Astrocyte (in vitro differentiated cells and primary cell): ENCODE data around the gene CIPC.

Source experiments
- EZH2 ChIP-seq: IDR thresholded peaks from 2 replicates; pipeline ENCODE4 v1.6.1; 2012; ENCODE audit warnings: mild to moderate bottlenecking, low read length, inconsistent platforms; ENCODE audit not compliant: insufficient read depth
- TF ChIP-seq, protein P1 (sequence below): IDR thresholded peaks from 2 replicates; pipeline ENCODE4 v1.5.1; 2011; ENCODE audit warnings: low read depth, mild to moderate bottlenecking, inconsistent platforms, low read length, moderate library complexity; ENCODE audit not compliant: insufficient read depth

- TF ChIP-seq, protein P1, sequence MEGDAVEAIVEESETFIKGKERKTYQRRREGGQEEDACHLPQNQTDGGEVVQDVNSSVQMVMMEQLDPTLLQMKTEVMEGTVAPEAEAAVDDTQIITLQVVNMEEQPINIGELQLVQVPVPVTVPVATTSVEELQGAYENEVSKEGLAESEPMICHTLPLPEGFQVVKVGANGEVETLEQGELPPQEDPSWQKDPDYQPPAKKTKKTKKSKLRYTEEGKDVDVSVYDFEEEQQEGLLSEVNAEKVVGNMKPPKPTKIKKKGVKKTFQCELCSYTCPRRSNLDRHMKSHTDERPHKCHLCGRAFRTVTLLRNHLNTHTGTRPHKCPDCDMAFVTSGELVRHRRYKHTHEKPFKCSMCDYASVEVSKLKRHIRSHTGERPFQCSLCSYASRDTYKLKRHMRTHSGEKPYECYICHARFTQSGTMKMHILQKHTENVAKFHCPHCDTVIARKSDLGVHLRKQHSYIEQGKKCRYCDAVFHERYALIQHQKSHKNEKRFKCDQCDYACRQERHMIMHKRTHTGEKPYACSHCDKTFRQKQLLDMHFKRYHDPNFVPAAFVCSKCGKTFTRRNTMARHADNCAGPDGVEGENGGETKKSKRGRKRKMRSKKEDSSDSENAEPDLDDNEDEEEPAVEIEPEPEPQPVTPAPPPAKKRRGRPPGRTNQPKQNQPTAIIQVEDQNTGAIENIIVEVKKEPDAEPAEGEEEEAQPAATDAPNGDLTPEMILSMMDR: no peak
- no peak for TF ChIP-seq EZH2
These were observed 56.4 kb downstream of the CIPC start for GRCh38 chr14:77154421-77154820.
